Omental fat pad (tissue), 4 donors: ENCODE measurements around the gene IRF7. TPM values are rescaled to one million over a fixed set of nuclear protein-coding genes. Genes with fewer than 3 reads are reported as not detected.

Source experiments
- ATAC-seq: fragments of 150-250 bp; one replicate; pipeline ENCODE4 v1.9.1; 2016; ENCODE audit warnings: mild to moderate bottlenecking, moderate library complexity; ENCODE audit not compliant: low FRiP score
- DNase-seq: peaks from one replicate; pipeline ENCODE4 v3.0.0-alpha.2; 2019; ENCODE audit warnings: low spot score
- CTCF ChIP-seq, 3 donors: fragments of 450-650 bp; IDR thresholded peaks; one replicate each; pipeline ENCODE4 v1.5.1; 2016 to 2017; ENCODE audit warnings: antibody characterized with exemption in 3 of 3, mild to moderate bottlenecking in 3 of 3, moderate library complexity in 2 of 3
- total RNA-seq, 4 donors: library from RNA; depleted of rRNA; stranded (reverse); fragments of >200 nt; gene quantifications; one replicate each; pipeline ENCODE4 v1.1.0, GENCODE V29; 2016

Gene IRF7
- total RNA-seq, 4 donors from 2014 or later = 15.4 to 56.8 (median 35.6) TPM

GRCh38 chr11:639332-639955 is 23.7 kb upstream of the IRF7 start:
- no peak for ATAC-seq

GRCh38 chr11:638631-639331 is 23.0 kb upstream of the IRF7 start:
- TF ChIP-seq CTCF (IDR thresholded peaks at IDR 0.05) = no peak
- DNase-seq = no peak
- no peak for ATAC-seq

More at GRCh38 chr11:639332-639955, 23.7 kb upstream of the IRF7 start:
- no peak for DNase-seq
- no peak for TF ChIP-seq CTCF (IDR thresholded peaks at IDR 0.05)

GRCh38 chr11:637593-638521 is 22.1 kb upstream of the IRF7 start:
- no peak for TF ChIP-seq CTCF (IDR thresholded peaks at IDR 0.05)
- ATAC-seq (no peak), DNase-seq (no peak)

- no peak for ATAC-seq
- TF ChIP-seq CTCF (IDR thresholded peaks at IDR 0.05) = no peak
- no peak for DNase-seq
These were observed 21.5 kb upstream of the IRF7 start for GRCh38 chr11:637333-637592.

GRCh38 chr11:636511-637332 is 21.0 kb upstream of the IRF7 start, which contains the start of gene DRD4:
Gene DRD4, plus strand, starts transcription at chr11:637269. Its CDS starts 36 bp downstream, at chr11:637305.
- ATAC-seq (peak; percentile 77), DNase-seq (no peak)
- TF ChIP-seq CTCF (IDR thresholded peaks at IDR 0.05) = no peak

- ATAC-seq = no peak
- no peak for TF ChIP-seq CTCF (IDR thresholded peaks at IDR 0.05)
- DNase-seq = no peak
These were observed 20.3 kb upstream of the IRF7 start for GRCh38 chr11:635945-636510.
